Liver (tissue), 3 donors: ENCODE data around the gene TMPRSS5.

Source experiments
- CTCF ChIP-seq: fragments of 150-350 bp; IDR thresholded peaks from 2 replicates; pipeline ENCODE4 v1.5.1; 2017; ENCODE audit warnings: improper control_type of control experiment, low read depth, low read length; ENCODE audit not compliant: missing input control
- GABPA ChIP-seq, 2 donors: IDR thresholded peaks in 1 of 2; conservative IDR thresholded peaks in 1 of 2; 2 replicates each; pipeline ENCODE4 v1.6.1; 2016; ENCODE audit warnings: antibody characterized with exemption in 2 of 2, mild to moderate bottlenecking in 1 of 2, moderate library complexity in 1 of 2
- HNF4G ChIP-seq: IDR thresholded peaks from 2 replicates; pipeline ENCODE4 v1.6.1; 2016; ENCODE audit warnings: antibody characterized with exemption
- JUND ChIP-seq, 2 donors: IDR thresholded peaks; 2 replicates each; pipeline ENCODE4 v1.6.1; 2016; ENCODE audit warnings: antibody characterized with exemption in 2 of 2
- MAX ChIP-seq: IDR thresholded peaks from 2 replicates; pipeline ENCODE4 v1.6.1; 2016; ENCODE audit warnings: antibody characterized with exemption
- RAD21 ChIP-seq, 2 donors: IDR thresholded peaks; 2 replicates each; pipeline ENCODE4 v1.6.1; 2016; ENCODE audit warnings: antibody characterized with exemption in 2 of 2, mild to moderate bottlenecking in 2 of 2
- REST ChIP-seq: IDR thresholded peaks from 2 replicates; pipeline ENCODE4 v1.6.1; 2016; ENCODE audit warnings: antibody characterized with exemption, mild to moderate bottlenecking
- RXRA ChIP-seq, 2 donors: IDR thresholded peaks; 2 replicates each; pipeline ENCODE4 v1.6.1; 2017 to 2018; ENCODE audit warnings: antibody characterized with exemption in 2 of 2, mild to moderate bottlenecking in 1 of 2
- SP1 ChIP-seq: IDR thresholded peaks from 2 replicates; pipeline ENCODE4 v1.6.1; 2018; ENCODE audit warnings: antibody characterized with exemption, mild to moderate bottlenecking
- TAF1 ChIP-seq: conservative IDR thresholded peaks from 2 replicates; pipeline ENCODE4 v1.6.1; 2016; ENCODE audit warnings: antibody characterized with exemption, mild to moderate bottlenecking
- YY1 ChIP-seq: IDR thresholded peaks from 2 replicates; pipeline ENCODE4 v1.6.1; 2016; ENCODE audit warnings: antibody characterized with exemption, mild to moderate bottlenecking
- ZBTB33 ChIP-seq: IDR thresholded peaks from 2 replicates; pipeline ENCODE4 v1.6.1; 2016; ENCODE audit warnings: antibody characterized with exemption
- donor health status: healthy.
- donor health status: healthy.

GRCh38 chr11:113732092-113732491 is 26.0 kb upstream of the TMPRSS5 start:
- no peak for TF ChIP-seq RAD21 (IDR thresholded peaks at IDR 0.05)
- no peak for TF ChIP-seq CTCF
- TF ChIP-seq SP1, result no peak
- TF ChIP-seq GABPA (IDR thresholded peaks at IDR 0.05 in 1 of 2, conservative IDR thresholded peaks at IDR 0.05 in 1 of 2), result no peak
- TF ChIP-seq JUND (IDR thresholded peaks at IDR 0.05), result no peak
- no peak for TF ChIP-seq YY1
- no peak for TF ChIP-seq MAX
- TF ChIP-seq HNF4G, result no peak
- TF ChIP-seq TAF1, result no peak
- no peak for TF ChIP-seq REST
- TF ChIP-seq RXRA (IDR thresholded peaks at IDR 0.05), result no peak
- no peak for TF ChIP-seq ZBTB33
